ENCODE data around the gene LNPK. TPM values are rescaled to one million over a fixed set of nuclear protein-coding genes. Genes with fewer than 3 reads are reported as not detected.

Gene LNPK
- total and polyA plus RNA-seq, 9 of the 15 experiments (the other 6 are each of a cell fraction or from before 2014, with no cell fraction given) = 6.4 to 40.4 (median 21.3) TPM

GRCh38 chr2:175931805-175932204, 70.3 kb downstream of the LNPK start (continued):
- TF ChIP-seq RUNX1 (IDR thresholded peaks at IDR 0.05; ENCODE audit: low read depth) = no peak

- Histone ChIP-seq H3K36me3 (ENCODE audit: control insufficient read depth, insufficient read depth, low read length) (peaks cover 28% of the 10 kb centered on the region), H4K20me1 (replicated peaks; ENCODE audit: control insufficient read depth, insufficient read depth, low read length) (no peaks in the 10 kb centered on the region), H3K9me3 (replicated peaks; ENCODE audit: control insufficient read depth, insufficient read depth, low read depth, low read length) (no peaks in the 10 kb centered on the region), H3K27ac (ENCODE audit: extremely low read depth, low read depth, low read length) (no peak overlapping the region), H3K4me3 (no peak overlapping the region), H3K9me1 (ENCODE audit: control insufficient read depth, insufficient read depth, low read length) (no peaks in the 10 kb centered on the region), H2AFZ (ENCODE audit: low read depth, low read length) (no peak overlapping the region), H3K4me2 (ENCODE audit: insufficient read depth, low read length) (no peak overlapping the region), H3K27me3 (ENCODE audit: control insufficient read depth in 2 of 2, insufficient read depth in 2 of 2, low read length in 2 of 2) (no peaks in the 10 kb centered on the region), H3K4me1 (replicated peaks in 1 of 2; ENCODE audit: control insufficient read depth in 2 of 2, insufficient read depth in 2 of 2, low read length in 2 of 2) (peaks cover 0 to 18% of the 10 kb centered on the region in 2 experiments; a peak in 2 of 5 replicates), H3K79me2 (ENCODE audit: control insufficient read depth, insufficient read depth, low read length) (no peaks in the 10 kb centered on the region), H3K9ac (ENCODE audit: insufficient read depth in 1 of 2, low read depth in 2 of 2, low read length in 2 of 2) (no peak overlapping the region)
- BruUV-seq (replicated peaks) = no TSS peak
- FAIRE-seq (no peak), ATAC-seq (peak; percentile 57), DNase-seq (ENCODE audit: extremely low read depth in 1 of 4, low spot score in 3 of 4) (peak in 1 of 4 experiments; percentile 11)
- in situ Hi-C loops (cut with MboI) = no loop called here
- CTCF ChIA-PET (ENCODE audit: low intra/inter-chr PET ratio) = no interaction called here
- POLR2A ChIA-PET = no interaction called here
- intact Hi-C loops (cut with micrococcal nuclease) = no loop called here
- 0% methylated on average over 1 of the region's 1 CpG for WGBS (ENCODE audit: insufficient coverage, low coverage, missing lambda C conversion rate)
- TF ChIP-seq ZNF316 (IDR thresholded peaks at IDR 0.05) (no peak), CREBBP (IDR thresholded peaks at IDR 0.05; ENCODE audit: low read depth, low read length) (no peak), BDP1 (IDR thresholded peaks at IDR 0.05; ENCODE audit: insufficient read depth, insufficient read length) (no peak), FUS (optimal IDR thresholded peaks at IDR 0.05; ENCODE audit: low read depth, low read length) (no peak), RB1 (IDR thresholded peaks at IDR 0.05; ENCODE audit: low read depth) (no peak), ETS2 (tag; IDR thresholded peaks at IDR 0.05; ENCODE audit: borderline replicate concordance, poor library complexity, severe bottlenecking) (no peak), RFX1 (IDR thresholded peaks at IDR 0.05) (0 out of 2 replicates have a peak, but pooled peaks have one; percentile 28), NFXL1 (CRISPR knock-in tag; IDR thresholded peaks at IDR 0.05) (no peak), STAT6 (CRISPR knock-in tag; IDR thresholded peaks at IDR 0.05) (no peak), TEAD4 (IDR thresholded peaks at IDR 0.05; ENCODE audit: low read length) (no peak; the same call in 1 of the 2 replicates), TEAD4 (CRISPR knock-in tag; IDR thresholded peaks at IDR 0.05; ENCODE audit: borderline replicate concordance) (no peak), PTRF (tag; IDR thresholded peaks at IDR 0.05) (no peak), ELF1 (tag; IDR thresholded peaks at IDR 0.05) (no peak), ZNF431 (CRISPR knock-in tag; IDR thresholded peaks at IDR 0.05) (no peak), SMARCA5 (IDR thresholded peaks at IDR 0.05) (no peak), EGR1 (conservative IDR thresholded peaks at IDR 0.05) (peak; percentile 83), NKRF (IDR thresholded peaks at IDR 0.05; ENCODE audit: borderline replicate concordance) (no peak), NBN (IDR thresholded peaks at IDR 0.05; ENCODE audit: low read depth) (no peak), FOSL1 (tag; conservative IDR thresholded peaks at IDR 0.05) (peak; percentile 53)
Observed at GRCh38 chr2:175930504-175930903, 71.6 kb downstream of the LNPK start.

All from K562 (cell line).